Tibial nerve (tissue), 4 donors: ENCODE measurements around the gene TLX3.

Source experiments
- CTCF ChIP-seq, 5 experiments: fragments of 200-600 bp in 3 of 5; fragments of 450-650 bp in 2 of 5; sonication (generic) in 3 of 5; IDR thresholded peaks; one replicate each; pipeline ENCODE4 v1.5.1; 2016 to 2019; ENCODE audit warnings: antibody characterized with exemption in 5 of 5, mild to moderate bottlenecking in 3 of 5, moderate library complexity in 2 of 5
- EP300 ChIP-seq, 2 donors: sonication (generic); formaldehyde crosslinking; IDR thresholded peaks; one replicate each; pipeline ENCODE4 v1.6.1; 2017; ENCODE audit warnings: antibody characterized with exemption in 2 of 2, mild to moderate bottlenecking in 1 of 2
- POLR2A ChIP-seq, 2 donors: fragments of 450-650 bp; IDR thresholded peaks; one replicate each; pipeline ENCODE4 v1.6.1; 2017; ENCODE audit warnings: antibody characterized with exemption in 2 of 2, mild to moderate bottlenecking in 2 of 2, moderate library complexity in 2 of 2

GRCh38 chr5:171315925-171316257 is 6.8 kb downstream of the TLX3 start:
- TF ChIP-seq CTCF (IDR thresholded peaks at IDR 0.05) (no peak), POLR2A (IDR thresholded peaks at IDR 0.05) (no peak), EP300 (IDR thresholded peaks at IDR 0.05) (no peak)
